ENCODE data around the gene TFPI.

TFPI gene

GRCh38 chr2:187482796-187483195, 71.4 kb downstream of the TFPI start:
- H3K4me3 ChIP-seq (ENCODE audit: low read depth, low read length): no peak overlapping the region
- no peaks in the 10 kb centered on the region for H3K36me3 ChIP-seq
- no peak for TF ChIP-seq CTCF (IDR thresholded peaks at IDR 0.05; ENCODE audit: low read depth, low read length)
- H3K27ac ChIP-seq: no peak overlapping the region
- H3K27me3 ChIP-seq (ENCODE audit: insufficient read depth, low read depth, severe bottlenecking): no peaks in the 10 kb centered on the region
- DNase-seq: no peak
- H3K9me3 ChIP-seq (ENCODE audit: severe bottlenecking): no peaks in the 10 kb centered on the region

- no peak for TF ChIP-seq CTCF (IDR thresholded peaks at IDR 0.05; ENCODE audit: low read depth, low read length)
- Histone ChIP-seq H3K36me3 (no peaks in the 10 kb centered on the region), H3K9me3 (ENCODE audit: severe bottlenecking) (no peaks in the 10 kb centered on the region), H3K27me3 (ENCODE audit: insufficient read depth, low read depth, severe bottlenecking) (no peaks in the 10 kb centered on the region), H3K27ac (no peak overlapping the region), H3K4me3 (ENCODE audit: low read depth, low read length) (no peak overlapping the region)
- DNase-seq: no peak
Measured at GRCh38 chr2:187481543-187481942, 72.7 kb downstream of the TFPI start.

DNA sequence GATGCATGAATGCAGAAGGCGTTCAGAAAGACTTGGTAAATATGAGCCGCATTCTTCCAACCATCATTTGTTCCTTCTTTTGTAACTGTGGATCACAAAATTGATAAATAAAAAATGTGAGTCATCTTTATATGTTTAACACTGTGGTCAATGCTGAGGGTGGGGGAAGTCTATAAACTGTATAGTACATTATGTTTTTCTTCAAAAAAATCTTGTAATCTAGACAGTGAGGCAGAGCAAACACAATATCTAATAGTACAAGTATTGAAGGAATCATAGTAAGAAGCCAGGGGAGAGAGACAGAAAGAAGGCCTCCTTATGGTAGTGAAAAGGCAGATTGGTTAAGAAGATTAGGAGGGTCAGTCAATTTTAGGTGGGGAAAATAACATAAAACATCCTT, 75.5 kb downstream of the TFPI start:
- Histone ChIP-seq H3K4me3 (ENCODE audit: low read depth, low read length) (no peak overlapping the region), H3K27ac (no peak overlapping the region), H3K9me3 (ENCODE audit: severe bottlenecking) (no peaks in the 10 kb centered on the region), H3K27me3 (ENCODE audit: insufficient read depth, low read depth, severe bottlenecking) (no peaks in the 10 kb centered on the region), H3K36me3 (no peaks in the 10 kb centered on the region)
- no peak for TF ChIP-seq CTCF (IDR thresholded peaks at IDR 0.05; ENCODE audit: low read depth, low read length)
- DNase-seq: no peak

DNA sequence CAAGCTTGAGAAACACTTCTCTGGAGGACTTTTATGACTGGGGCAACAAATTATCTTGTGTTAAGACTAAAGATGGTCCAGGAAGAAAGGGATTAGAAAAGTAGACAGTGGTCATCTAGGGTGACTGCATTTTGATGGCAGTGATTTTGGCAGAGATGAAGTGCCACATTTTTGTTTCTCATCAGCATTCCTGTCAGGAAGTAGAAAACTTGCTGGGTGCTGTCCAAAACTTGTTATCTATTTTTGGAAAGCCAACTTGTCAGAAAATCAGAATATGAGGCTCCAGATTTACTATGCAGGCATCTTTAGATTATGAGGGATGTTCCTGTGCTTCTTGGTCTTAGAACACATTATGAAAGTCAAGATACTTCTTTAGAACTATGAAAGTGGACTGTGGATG, 77.2 kb downstream of the TFPI start:
- Histone ChIP-seq H3K27ac (no peak overlapping the region), H3K27me3 (ENCODE audit: insufficient read depth, low read depth, severe bottlenecking) (no peaks in the 10 kb centered on the region), H3K36me3 (no peaks in the 10 kb centered on the region), H3K9me3 (ENCODE audit: severe bottlenecking) (no peaks in the 10 kb centered on the region), H3K4me3 (ENCODE audit: low read depth, low read length) (no peak overlapping the region)
- TF ChIP-seq CTCF (IDR thresholded peaks at IDR 0.05; ENCODE audit: low read depth, low read length): no peak
- DNase-seq: no peak

DNA sequence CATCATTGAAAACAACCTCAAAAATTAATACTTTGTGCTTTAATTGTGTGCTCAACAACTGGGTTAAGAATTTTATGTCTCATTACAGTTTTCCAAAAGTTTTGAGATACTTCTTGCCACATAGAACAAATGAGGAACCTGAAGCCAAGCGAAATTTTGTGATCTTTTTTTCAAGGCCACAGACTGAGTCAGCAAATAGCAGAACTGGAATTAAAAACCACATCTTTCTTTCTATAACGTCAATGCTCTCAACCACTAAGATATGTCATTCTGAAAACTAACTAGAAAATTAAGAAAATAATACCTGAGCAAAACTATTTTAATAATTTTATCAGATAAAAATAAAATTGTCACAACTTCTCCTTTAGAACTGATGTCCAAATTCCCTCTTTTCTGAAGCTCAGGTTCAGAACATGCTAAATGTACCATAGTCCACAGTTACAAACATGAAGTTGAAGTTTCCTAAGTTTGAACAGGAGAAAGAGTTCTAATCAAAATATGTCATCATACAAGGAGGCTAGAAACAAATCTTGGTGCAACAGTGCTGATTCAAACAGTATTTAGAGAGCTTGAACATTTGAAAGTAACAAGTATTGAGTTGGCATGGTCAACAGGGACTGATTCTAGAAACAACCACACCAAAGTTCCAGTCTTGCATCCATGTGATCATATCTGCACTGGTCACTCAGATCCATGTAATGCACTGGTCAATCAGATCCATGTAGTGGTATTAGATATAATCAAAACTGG, 78.6 kb downstream of the TFPI start:
- H3K27ac ChIP-seq: no peak overlapping the region

More for the DNA sequence above, 78.6 kb downstream of the TFPI start:
- no peak for DNase-seq
- H3K36me3 ChIP-seq: no peaks in the 10 kb centered on the region
- H3K27me3 ChIP-seq (ENCODE audit: insufficient read depth, low read depth, severe bottlenecking): no peaks in the 10 kb centered on the region
- no peaks in the 10 kb centered on the region for H3K9me3 ChIP-seq (ENCODE audit: severe bottlenecking)
- H3K4me3 ChIP-seq (ENCODE audit: low read depth, low read length): no peak overlapping the region
- no peak for TF ChIP-seq CTCF (IDR thresholded peaks at IDR 0.05; ENCODE audit: low read depth, low read length)
